NCI-H187 treated with DMSO at 0.1 percent for 48 hours (cell line): ENCODE measurements around the gene PPA1.
"Not testable (repeated sequence)": the region's sequence is repeated elsewhere in the genome, so short reads cannot be mapped to it uniquely, and the experiment has no call there.

ENCODE experiments used
- DNase-seq: peaks from one replicate; lab custom pipeline; 2025; lab: John Stamatoyannopoulos, UW

Gene PPA1

DNA sequence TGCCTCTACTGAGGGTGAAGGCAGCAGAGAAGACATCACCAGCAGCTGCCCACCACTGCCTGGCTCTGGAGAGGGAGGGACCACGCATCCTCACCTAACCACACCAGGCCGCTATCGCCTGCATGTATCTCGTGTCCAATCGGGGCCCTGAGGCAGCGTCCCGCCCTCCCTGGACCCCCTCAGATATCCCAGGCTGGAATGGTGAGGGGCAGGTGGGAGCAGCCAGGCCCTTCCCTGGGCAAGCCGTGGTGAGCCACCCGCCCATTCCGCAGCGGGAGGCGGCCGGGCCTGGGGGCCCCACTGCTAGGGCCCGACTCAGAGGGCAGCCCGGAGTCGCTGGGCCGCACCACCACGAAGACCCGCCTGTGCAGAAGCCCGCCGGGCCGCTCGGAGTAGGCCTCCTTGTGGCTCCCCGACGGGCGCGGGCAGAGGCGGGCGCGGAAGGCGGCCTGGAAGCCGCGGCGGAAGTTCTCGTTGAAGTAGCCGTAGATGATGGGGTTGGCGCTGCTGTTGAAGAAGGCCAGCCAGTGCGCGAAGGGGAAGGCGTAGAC is 21.6 kb upstream of the PPA1 start:
- DNase-seq = no peak

DNA sequence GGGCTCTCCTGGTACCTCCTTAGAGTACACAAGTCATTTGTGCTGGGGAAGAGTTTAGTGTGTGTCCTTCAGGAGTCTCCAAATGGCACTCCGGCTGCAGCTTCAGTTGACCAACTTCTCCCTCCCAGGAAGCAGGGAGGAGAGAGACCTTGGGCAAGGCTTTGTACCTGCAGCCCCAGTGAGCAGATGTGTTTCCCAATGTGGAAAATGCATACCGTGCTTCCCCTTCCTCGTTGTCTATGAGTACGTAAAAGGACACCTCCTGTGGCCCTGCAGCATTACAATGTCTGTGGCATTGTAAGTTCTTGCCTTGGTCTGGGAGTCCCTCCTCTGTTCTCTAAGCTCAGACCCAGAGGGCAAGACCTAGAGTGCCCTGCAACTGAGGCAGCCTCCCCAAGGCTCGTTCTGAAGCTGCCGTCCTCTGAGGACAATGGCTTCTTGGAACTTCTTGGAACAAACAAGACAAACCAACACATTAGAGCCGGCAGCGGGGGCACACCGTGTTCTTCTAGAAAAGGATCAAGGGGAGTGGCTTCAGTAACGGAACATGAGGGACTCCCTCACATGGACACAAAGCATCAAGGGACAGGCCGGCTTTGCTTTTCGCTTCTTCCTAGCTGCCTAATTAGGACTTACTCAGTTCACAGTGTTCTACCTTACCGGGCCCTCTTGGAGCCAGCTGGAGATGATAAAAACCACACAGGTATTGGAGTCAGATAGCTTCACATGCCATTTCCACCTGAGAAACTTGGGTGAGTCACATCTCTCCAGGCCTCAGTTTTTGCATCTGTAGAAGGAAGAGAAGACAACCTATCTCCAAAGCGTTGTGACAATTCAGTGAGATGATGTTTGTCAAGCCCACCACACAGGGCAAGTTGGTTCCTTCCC is 20.9 kb upstream of the PPA1 start:
- no peak for DNase-seq

DNA sequence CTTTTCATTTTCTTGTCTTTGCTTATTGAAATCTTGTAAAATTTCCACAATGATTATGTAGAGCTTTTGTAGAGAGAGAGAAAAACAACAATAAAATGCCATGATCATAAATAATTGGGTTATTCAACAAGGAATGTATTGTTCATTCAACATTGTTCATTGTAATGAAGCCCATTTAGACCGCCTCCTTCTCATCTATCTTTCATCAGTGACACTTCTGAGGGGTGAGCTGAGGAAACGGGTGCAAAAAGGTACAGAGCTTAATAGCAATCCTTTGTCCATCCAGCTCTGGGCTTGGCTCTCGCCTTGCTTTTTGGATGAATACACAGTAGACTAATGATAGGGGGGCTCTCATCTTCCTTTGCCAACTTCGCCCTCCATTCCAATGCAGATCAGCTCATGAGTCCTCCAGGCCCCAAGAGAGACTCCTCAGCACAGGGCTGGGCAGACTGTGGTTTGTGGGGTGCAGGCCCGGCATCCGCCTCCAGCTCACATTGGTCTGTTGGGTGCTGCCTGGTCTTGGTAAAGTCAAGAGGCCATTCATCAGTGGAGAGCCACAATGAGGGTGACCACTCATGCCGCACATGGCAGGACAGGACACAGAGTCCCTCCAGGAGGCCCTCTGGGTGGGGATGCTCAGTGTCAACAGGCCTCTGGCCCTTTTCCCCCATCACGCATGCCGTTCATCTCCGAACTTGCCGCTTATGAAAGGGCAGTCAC is 17.9 kb upstream of the PPA1 start:
- no peak for DNase-seq

DNA sequence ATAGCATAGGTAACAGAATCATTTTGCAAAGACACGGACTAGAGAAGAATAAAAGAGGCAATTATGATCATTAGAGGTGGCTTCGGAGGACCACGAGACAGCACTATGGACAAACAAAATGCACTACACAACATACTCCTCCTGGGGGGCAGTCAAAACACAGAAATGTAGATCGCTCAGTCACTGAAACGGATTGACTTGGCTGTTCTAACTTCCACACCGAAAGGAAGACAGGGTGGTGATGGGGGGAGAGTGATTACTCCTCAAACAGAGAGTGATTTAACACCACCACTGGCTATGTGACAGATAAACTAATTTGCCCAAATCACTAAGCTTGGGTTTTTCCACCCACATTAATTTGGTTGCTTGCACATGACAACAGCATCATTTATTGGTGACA is 14.1 kb upstream of the PPA1 start:
- no peak for DNase-seq

DNA sequence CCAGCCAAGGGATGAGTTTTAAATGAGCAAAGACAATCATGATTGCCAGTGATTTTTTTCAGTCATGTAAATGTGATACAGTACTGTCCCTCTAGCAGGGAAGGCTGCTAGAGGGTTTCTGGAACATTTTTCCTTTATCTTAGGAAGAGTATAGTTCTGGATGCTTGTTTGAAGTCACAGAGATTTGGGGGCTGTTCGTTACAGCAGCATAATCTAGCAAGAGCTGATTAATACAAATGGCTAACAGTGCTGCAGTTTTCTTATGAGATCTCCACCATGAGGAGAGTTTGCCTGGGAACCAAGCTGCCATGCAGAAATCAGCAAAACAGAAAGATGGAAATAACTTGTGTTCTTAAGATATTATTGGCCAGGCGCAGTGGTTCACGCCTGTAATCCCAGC is 7.9 kb upstream of the PPA1 start:
- no peak for DNase-seq

DNA sequence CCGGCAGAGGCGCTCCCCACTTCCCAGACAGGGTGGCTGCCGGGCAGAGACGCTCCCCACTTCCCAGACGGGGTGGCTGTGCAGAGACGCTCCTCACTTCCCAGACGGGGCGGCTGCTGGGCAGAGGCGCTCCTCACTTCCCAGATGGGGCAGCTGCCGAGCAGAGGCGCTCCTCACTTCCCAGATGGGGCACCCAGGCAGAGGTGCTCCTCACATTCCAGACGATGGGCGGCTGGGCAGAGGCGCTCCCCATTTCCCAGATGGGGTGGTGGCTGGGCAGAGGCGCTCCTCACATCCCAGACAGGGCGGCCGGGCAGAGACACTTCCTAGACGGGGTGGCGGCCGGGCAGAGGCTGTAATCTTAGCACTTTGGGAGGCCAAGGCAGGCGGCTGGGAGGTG is 6.8 kb upstream of the PPA1 start:
- not testable (repeated sequence) for DNase-seq

DNA sequence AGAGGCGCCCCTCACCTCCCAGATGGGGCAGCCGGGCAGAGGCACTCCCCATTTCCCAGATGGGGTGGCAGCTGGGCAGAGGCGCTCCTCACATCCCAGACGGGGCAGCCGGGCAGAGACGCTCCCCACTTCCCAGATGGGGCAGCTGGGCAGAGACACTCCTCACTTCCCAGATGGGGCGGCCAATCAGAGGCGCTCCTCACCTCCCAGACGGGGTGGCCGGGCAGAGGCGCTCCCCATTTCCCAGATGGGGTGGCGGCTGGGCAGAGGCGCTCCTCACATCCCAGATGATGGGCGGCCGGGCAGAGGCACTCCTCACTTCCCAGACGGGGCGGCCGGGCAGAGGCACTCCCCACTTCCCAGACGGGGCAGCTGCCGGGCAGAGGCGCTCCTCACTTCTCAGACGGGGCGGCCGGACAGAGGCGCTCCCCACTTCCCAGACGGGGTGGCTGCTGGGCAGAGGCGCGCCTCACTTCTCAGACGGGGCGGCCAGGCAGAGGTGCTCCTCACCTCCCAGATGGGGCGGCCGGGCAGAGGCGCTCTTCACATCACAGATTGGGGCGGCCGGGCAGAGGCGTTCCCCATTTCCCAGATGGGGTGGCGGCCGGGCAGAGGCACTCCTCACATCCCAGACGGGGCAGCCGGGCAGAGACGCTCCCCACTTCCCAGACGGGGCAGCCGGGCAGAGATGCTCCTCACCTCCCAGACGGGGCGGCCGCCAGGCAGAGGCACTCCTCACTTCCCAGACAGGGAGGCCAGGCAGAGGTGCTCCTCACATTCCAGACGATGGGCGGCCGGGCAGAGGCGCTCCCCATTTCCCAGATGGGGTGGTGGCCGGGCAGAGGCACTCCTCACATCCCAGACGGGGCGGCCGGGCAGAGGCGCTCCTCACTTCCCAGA is 6.1 kb upstream of the PPA1 start:
- not testable (repeated sequence) for DNase-seq

DNA sequence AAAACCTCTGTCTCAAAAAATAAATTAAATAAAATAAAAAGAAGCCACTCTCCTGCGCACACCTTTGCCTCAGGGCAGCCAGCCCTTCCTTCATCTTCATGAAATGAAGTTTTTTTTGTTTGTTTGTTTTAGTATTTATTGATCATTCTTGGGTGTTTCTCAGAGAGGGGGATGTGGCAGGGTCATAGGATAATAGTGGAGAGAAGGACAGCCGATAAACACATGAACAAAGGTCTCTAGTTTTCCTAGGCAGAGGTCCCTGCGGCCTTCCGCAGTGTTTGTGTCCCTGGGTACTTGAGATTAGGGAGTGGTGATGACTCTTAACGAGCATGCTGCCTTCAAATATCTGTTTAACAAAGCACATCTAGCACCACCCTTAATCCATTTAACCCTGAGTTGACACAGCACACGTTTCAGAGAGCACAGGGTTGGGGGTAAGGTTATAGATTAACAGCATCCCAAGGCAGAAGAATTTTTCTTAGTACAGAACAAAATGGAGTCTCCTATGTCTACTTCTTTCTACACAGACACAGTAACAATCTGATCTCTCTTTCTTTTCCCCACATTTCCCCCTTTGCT is 4.8 kb upstream of the PPA1 start:
- DNase-seq = not testable (repeated sequence)

DNA sequence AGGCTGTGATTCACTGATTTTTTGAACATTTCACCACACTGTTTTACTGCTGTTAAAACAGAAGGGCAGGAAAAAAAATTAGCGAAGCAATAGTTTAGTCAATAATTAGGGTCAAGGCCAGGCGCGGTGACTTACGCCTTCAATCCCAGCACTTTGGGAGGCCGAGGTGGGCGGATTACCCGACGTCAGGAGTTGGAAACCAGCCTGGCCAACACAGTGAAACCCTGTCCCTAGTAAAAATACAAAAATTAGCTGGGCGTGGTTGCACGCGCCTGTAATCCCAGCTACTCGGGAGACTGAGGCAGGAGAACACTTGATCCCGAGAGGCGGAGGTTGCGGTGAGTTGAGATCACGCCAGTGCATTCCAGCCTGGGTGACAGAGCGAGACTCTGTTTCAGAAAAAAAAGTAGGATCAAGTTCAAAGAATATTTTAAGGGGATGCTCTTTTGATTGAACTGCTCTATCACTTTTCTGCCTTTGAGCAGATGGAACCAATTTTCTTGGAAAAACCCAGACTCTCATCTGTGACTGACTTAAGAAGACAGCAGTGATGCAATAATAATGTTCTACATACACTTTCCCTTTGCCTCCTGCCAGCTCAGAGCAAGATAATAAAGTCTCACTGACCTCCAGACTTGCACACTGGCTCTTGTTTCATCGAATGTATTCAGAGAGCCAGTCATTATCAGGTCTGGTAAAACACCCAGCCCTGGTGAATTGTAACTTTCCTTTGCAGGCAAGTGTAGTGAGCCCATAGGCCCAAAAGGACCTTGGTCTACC is 1.6 kb upstream of the PPA1 start:
- no peak for DNase-seq

DNA sequence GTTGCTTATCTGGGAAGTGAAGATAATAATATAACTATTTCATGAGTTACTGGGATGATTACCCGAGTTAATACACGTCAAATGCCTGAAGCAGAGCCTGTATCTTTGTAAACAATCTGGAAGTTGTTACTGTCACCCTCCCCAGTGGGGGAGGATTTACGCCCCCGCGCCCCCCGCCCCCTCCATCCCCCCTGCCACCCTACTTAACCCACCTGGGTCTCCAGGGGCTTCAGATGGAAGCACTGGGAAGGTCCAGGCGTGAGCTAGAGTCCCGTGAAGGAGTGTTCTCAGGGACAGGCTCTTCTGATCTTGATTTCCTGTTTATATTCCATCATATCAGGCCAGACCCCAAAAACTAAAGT is 691 bp upstream of the PPA1 start:
- DNase-seq = no peak

DNA sequence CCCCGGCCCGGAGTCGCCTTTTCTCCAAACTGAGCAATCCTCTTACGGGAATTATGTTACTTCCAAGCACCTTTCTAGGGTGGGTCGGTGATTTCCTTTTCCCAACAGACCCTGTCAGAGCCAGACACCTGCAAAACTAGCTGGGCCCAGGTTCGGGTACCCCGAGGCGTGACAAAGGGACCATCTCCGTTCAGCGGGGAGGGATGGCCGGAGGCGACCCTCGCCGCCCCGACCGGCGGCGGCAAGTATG is 445 bp downstream of the PPA1 start:
- no peak for DNase-seq

DNA sequence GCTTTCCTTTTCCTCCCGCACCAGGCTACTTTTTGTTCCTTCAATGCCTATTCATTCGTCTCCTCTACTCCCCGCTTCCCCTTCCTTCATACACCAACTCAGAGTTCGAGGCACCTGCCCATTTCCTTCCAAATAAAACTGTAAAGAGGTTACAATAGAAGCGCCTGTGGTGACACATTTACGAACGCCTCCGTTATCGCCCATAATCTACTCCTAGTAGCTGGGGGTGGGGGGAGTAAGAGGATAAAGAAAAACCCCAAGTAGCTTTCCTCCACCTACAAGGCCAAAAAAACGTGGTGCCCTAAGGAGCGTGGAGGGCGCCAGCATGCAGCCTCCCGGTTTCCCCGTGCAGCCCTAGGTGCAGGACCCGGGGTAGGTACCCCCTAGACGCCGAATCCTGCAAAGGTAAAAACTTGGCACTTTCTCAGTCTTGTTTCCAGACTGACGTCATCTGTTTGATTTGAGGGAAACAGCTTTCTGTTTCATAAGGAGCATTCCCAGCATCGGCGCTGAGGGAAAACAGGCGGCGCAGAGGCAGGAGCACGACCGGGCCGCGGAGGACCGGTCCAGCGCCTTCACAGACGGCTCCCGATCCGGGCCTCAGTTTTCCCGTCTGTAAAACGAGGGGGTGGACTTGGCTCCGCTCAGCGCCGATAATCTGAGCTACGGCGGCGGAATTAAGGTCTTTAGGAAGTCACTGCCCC is 922 bp downstream of the PPA1 start:
- DNase-seq = no peak

DNA sequence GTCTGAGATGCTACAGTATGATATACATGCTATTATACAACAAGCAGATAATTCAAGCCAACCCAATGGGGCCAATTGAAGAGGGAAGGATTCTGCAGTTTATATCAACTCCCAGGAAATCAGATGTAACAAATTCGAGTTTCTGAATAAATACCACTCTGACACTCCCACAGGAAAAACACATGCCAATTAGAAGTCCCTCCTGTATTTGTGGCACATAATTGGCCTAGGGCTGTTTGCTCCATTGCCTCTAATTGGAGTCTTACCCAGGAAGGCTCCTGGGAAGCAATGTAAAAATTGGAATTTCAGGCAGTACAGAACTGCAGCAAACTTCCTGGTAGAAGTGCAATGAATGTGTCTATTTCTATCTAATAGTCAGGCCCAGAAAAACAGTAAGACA is 4.7 kb downstream of the PPA1 start:
- DNase-seq = no peak

DNA sequence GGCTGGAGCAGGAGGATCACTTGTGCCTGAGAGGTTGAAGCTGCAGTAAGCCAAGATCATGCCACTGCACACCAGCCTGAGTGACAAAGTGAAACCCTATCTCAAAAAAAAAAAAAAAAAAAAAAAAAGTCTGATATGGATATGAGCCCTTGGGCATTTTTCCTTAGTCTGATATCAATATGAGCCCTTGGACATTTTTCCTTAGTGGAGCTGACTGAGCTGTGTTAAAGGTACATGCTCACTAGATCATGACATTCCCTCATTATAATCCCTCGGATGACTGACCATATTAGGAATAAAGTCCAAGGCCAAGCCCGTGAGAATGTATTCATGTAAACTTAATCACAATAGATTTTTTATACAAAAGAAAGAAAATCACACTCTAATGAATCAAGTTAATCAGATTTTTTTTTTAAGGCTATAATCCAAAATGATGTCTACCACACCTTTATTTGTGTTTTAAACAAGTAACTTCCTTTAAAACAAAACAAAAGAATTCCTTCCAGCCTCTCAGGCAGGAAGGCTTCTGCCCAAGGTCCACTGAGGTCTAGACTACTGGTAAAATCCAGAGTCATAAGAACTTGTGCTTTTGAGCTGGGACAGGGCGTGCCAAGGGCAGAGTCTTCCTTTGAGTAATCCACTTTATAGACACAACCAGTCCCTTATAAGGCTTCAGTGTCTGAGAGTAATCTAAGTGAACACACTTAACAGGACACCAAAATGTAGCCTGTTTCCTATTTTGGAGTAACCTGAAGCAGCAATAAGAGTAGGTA is 5.5 kb downstream of the PPA1 start:
- DNase-seq = no peak

DNA sequence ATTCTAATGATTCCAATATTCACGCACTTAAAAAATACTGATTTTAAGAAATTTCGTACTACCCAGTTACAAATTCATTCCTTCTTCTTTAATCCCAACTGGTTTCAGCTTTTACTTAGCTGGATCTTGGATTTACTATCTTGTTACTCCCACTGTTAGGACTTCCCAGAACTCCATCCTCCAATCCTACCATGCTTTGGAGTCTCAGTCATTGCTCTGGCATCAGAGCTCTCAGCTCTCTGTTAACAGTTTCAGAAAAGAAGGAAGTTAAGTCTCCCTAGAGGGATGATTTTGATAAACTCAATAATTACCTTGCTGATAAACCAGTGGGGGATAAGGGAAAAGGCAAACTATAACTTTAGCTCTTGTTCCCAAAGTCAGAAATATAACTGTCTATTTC is 9.5 kb downstream of the PPA1 start:
- DNase-seq = no peak

DNA sequence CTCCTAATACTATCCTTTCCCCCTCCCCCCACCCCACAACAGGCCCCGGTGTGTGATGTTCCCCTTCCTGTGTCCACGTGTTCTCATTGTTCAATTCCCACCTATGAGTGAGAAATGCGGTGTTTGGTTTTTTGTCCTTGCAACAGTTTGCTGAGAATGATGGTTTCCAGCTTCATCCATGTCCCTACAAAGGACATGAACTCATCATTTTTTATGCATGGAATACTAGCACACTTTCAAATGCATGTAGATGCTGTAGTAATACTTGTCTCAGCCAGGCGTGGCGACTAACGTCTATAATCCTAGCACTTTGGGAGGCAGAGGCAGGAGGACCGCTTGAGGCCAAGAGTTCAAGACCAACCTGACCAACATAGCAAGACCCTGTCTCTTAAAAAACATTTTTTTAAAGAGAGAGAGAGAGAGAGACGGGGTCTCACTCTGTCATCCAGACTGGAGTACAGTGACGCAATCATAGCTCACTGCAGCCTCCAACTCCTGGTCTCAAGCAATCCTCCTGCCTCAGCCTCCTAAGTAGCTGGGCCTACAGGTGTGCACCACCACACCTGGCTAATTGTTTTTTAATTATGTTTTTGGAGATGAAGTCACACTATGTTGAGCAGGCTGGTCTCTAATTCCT is 10.3 kb downstream of the PPA1 start:
- not testable (repeated sequence) for DNase-seq

DNA sequence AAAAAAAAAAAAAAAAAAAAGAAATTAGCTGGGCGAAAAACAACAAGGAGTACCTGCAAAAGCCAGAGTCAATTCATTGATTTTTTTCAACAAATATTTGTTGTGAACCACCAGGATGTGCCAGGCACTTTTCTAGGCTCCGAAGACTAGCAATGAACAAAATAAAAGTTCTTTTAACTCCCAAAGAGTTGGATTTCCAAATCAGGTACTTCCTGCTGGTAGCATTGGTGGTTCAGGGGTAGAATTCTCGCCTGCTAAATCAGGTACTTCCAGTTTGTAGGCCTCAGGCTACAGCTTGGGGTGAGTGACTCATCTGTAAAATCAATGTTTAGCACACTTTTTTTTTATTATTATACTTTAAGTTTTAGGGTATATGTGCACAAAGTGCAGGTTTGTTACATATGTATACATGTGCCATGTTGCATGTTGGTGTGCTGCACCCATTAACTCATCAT is 10.9 kb downstream of the PPA1 start:
- DNase-seq = no peak

DNA sequence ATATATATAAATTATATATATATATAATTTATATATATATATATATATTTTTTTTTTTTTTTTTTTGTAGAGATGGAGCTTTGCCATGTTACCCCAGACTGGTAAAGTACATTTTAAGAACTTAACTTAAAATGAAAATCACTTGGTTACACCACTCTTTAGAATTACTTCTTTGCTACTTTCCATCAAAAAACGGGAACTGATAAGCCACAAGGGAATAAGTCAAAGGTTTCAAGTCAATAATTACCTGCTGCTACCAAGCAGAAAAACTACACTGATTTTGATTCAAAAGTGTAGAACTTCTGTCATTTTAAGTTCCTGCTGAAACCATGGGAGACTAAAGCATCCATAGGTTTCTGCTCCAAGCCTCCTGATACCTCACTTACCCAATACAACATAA is 12.2 kb downstream of the PPA1 start:
- DNase-seq = no peak

DNA sequence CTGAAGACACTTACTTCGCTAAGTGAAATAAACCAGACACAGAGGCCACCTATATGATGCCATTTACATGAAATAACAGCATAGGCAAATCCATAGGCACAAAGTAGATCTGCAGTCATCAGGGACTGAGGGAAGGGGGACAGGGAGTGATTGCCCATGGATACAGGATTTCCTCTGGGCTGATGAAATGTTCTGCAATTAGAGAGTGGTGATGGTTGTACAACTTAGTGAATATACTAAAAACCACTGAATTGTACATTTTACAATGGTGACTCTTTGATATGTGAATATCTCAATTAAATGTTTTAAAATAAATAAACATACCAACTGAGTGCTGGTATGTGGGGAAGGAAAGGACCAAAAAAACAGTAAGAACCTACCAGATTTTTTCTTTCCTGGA is 20.4 kb downstream of the PPA1 start:
- no peak for DNase-seq
